Occipital lobe (tissue), 2 donors: ENCODE measurements around the gene STAT2. TPM values are rescaled to one million over a fixed set of nuclear protein-coding genes. Genes with fewer than 3 reads are reported as not detected.
"Not testable (repeated sequence)": the region's sequence is repeated elsewhere in the genome, so short reads cannot be mapped to it uniquely, and the experiment has no call there.

Experiments
- DNase-seq: peaks from one replicate; lab custom pipeline; 2025; lab: John Stamatoyannopoulos, UW
- total RNA-seq: library from RNA; depleted of rRNA; stranded (reverse); fragments of >200 nt; gene quantifications from one replicate; pipeline ENCODE4 v1.2.3, GENCODE V29; 2014

The STAT2 gene
- total RNA-seq, 1 donor from 2014 or later: 84.4 TPM

GRCh38 chr12:56330936-56331490 lies 28.9 kb downstream of the STAT2 start:
- no peak for DNase-seq

GRCh38 chr12:56326533-56326932 lies 33.4 kb downstream of the STAT2 start:
- DNase-seq: no peak

- DNase-seq: no peak
Observed at GRCh38 chr12:56326126-56326525, 33.8 kb downstream of the STAT2 start.

- no peak for DNase-seq
Observed at GRCh38 chr12:56324206-56324605, 35.7 kb downstream of the STAT2 start.

GRCh38 chr12:56321610-56322009 lies 38.3 kb downstream of the STAT2 start:
- DNase-seq: not testable (repeated sequence)

- DNase-seq: no peak
Observed at GRCh38 chr12:56321027-56321426, 38.9 kb downstream of the STAT2 start.

GRCh38 chr12:56317675-56318074 lies 42.2 kb downstream of the STAT2 start:
- DNase-seq: no peak

- DNase-seq: peak; percentile 95
Observed at GRCh38 chr12:56315622-56316473, 44.1 kb downstream of the STAT2 start, which contains the start of gene CNPY2. CNPY2 (minus strand) TSS chr12:56315988; CDS start chr12:56315217, 771 bp downstream.

GRCh38 chr12:56315249-56315621 lies 44.7 kb downstream of the STAT2 start:
- DNase-seq: no peak

GRCh38 chr12:56311003-56311402 lies 48.9 kb downstream of the STAT2 start:
- no peak for DNase-seq

- DNase-seq: no peak
Observed at GRCh38 chr12:56308714-56309113, 51.2 kb downstream of the STAT2 start.

- DNase-seq: no peak
Observed at GRCh38 chr12:56307221-56307965, 52.5 kb downstream of the STAT2 start.

GRCh38 chr12:56304872-56305590 lies 54.9 kb downstream of the STAT2 start:
- no peak for DNase-seq

GRCh38 chr12:56304276-56304675 lies 55.6 kb downstream of the STAT2 start:
- DNase-seq: no peak

GRCh38 chr12:56300644-56301464 lies 59.1 kb downstream of the STAT2 start:
- no peak for DNase-seq

GRCh38 chr12:56299853-56300643 lies 59.9 kb downstream of the STAT2 start, which contains the start of gene CS:
CS (minus strand) TSS chr12:56300330; CDS start chr12:56300201, 129 bp downstream.
- peak; percentile 97 for DNase-seq

- peak; percentile 51 for DNase-seq
Observed at GRCh38 chr12:56299308-56299852, 60.5 kb downstream of the STAT2 start.

- DNase-seq: no peak
Observed at GRCh38 chr12:56298828-56299227, 61.1 kb downstream of the STAT2 start.

GRCh38 chr12:56297400-56297799 lies 62.5 kb downstream of the STAT2 start:
- no peak for DNase-seq
